GM19351 (cell line): Measurements from ENCODE around the gene CSMD2.

ENCODE experiments used
- ATAC-seq: cut with Tn5 transposase; IDR thresholded peaks from one replicate; pipeline ENCODE4 v1.9.1; 2021; ENCODE audit warnings: mild to moderate bottlenecking, moderate library complexity; ENCODE audit not compliant: unreplicated experiment

The CSMD2 gene

DNA sequence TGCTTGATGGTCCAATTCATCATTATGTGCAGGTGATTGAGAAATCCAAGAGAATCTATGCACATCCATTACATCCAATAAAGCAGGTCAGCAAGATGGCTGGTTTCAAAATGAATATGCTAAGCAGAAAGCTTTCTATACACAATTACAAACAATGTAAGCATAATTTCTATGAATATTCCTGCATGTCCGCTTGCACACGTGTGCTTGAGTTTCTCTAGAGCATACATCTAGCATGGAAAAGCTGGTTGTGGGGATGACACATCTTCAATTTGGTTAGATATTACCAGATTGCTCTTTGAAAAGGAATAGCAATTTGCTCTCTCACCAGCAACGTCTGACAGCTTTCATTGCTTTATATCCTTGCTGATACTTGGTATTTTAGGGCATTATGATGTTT is 461.6 kb downstream of the CSMD2 start:
- ATAC-seq = no peak

DNA sequence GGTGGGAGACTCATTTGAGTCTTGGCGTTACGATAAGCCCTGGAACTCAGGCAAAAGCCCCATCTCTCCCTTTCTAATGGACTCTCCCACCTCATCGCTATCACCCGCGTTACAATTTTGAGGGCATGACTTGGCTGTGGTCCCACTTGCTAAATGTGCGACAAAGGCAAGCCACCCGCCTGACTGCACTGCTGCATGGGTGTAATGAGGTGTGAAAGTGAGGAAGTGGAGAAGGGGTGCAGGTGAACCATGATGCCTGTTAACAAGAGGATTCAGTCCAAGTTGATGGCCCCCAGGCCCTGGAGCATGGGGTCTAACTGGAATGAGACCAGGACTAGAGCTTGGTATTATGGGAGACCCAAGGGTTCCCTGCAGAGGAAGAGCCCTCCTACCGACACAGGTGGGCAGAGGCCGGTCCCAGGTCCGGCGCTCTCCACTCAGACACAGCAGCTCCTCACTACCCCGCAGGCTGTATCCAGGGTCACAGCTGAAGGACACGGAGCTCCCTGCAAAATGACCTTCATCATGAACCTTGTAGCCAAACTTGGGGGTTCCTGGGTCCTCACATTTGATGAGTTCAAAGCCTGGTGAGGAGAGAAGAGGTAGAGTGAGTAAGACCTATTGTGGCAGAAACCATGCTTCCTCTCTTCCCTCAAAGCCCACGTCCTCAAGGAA is 466.5 kb downstream of the CSMD2 start:
- no peak for ATAC-seq

DNA sequence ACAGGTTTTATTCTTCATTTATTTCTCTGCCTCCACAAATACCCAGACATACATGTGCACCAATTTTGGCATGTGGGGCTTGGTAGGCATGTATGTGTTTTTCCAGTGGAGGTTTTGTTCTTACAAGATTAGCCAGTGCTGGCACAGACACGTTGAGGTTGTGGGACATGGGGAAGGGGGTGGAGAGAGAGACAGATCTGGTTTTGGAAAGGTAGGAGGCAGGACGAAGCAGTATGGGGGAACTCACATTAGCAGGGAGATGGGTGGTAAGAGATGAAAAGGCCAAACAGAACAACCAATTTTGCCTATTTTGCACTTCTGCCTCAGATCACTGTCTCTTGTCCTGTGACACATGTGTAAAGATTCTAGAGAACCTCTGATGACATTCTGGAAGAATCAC is 467.2 kb downstream of the CSMD2 start:
- ATAC-seq = no peak

DNA sequence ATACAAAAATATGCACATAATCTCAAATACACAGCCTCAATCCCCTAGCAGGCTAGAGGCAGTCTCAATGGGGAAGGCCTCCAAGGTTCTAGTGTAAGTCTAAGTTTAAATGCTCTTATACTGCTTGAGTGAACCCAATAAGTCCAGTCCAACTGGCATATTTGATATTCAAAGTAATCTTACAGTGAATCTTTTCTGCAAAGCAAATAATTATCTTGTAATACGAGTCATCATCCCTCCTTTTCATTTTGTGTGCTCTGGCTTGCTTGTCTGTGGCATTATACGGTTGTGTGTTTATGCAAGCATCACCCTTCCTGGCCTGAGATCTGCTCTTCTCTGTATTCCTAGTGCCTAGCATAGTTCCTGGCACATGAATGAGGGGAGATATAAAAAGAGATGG is 468.1 kb downstream of the CSMD2 start:
- ATAC-seq = no peak

DNA sequence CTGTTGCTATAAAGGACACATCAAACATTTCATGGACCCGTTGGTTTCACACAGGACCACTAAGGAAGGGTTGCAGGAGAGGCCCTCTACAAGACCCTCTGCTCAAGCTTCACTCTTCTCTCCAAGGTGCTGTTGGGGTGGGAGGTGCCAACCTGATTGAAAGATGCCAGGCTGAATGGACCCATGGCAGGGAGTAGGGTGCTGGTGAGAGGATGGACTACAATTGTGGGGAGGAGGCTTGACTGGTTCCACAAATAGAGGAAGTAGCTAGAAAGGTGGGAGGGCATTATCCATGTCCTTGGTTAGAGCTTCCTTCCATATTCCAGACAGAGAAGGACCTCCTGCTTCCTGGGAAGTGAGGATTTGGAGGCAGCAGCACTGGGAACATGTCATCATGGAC is 468.7 kb downstream of the CSMD2 start:
- no peak for ATAC-seq

DNA sequence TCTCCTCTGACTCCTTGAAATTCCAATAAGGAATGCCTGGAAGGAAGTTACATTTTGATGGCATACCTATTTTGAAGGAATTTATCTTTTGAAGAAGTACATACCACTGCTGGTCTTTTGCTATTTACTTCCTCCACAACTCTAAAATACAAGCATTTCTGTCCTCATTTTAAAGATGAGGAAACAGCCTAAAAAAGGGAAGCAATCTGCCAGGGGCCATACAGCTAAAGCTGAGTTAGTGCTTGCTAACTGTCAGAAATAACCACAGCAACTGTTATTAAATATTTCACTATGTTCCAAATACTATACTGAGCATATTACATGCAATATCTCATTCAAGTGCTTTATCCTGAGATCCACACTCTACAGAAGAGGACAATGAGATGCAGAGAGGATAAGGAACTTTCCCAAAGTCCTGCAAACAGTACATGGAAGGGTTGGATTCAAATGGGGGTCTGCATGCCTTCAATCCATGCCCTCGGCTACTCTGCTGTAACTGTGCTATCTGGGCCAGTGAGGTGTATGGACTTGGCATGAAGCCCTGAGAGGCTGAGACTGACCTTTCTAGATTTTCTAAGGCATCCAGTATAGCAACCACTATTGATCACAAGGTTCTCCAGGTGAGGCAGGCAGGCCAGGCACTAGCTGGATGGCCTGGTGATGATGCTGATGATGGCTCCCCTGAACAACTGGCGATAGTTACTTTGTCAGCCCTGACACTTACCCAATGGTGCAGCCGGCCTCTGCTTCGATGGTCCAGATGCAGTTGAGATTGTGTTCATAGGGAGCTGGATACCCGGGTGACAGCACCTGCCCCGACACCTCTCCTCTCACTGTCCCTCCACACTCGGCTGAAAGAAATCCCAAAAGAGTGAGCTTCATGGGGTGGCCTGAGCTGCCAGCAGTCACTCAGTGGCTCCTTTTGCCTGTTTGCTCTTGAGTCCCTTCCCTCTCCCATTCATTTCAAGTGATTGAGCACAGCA is 472.5 kb downstream of the CSMD2 start:
- no peak for ATAC-seq

DNA sequence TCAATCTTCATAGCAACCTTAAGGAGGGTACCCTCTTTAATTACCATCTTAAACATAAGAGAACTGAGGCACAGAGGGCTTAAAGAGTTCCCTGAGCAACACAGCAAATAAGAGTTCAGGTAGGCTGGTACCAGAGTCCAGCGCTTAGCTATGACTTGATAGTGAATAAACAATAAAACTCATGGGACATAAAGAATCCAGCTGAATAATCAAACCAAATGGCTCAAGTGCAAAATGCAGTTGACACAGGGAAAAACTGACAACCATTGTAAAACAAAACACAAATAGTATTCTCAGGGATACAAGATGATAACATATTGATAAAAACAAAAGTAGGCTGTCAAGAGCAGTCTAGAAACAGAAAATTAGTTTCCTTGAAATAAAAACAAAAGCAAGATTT is 478.0 kb downstream of the CSMD2 start:
- ATAC-seq = no peak

DNA sequence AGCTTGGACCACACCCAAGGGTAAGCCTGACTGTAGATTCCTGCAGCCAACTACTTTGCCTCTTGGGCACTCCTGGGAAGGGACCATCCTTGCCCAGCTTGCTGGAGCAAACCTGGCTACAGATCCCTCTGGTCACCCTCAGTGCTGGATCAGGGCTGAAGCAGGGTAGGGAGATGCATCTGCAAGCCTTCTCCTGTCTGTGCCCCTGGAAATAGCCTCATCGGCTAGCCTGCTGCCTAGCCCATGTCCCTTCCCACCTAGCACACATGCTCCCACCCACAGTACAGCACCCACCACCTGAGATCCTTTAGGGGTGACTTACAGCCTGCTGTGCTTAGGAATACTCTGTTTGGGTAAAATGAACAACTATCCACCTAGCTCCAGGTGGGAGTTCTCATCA is 478.5 kb downstream of the CSMD2 start:
- ATAC-seq = no peak

DNA sequence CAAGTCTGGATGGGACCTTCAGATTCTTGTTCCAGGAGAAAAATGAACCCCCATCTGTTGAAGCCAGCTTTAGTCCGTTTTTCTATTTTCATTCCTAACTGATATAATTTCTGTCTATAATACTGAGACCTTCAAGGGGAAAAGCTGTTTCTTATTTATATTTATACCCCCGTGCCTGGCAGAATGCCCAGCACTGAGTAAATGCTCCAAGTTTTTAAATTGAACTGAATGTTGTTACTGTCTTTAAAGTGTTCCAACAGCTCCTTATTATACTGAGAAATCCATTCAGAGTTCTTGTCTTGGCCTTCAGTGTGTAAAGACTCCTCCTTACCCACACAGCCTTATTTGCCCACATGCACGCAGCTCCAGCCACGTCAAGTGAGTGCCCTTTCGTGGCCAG is 479.8 kb downstream of the CSMD2 start:
- ATAC-seq = no peak

DNA sequence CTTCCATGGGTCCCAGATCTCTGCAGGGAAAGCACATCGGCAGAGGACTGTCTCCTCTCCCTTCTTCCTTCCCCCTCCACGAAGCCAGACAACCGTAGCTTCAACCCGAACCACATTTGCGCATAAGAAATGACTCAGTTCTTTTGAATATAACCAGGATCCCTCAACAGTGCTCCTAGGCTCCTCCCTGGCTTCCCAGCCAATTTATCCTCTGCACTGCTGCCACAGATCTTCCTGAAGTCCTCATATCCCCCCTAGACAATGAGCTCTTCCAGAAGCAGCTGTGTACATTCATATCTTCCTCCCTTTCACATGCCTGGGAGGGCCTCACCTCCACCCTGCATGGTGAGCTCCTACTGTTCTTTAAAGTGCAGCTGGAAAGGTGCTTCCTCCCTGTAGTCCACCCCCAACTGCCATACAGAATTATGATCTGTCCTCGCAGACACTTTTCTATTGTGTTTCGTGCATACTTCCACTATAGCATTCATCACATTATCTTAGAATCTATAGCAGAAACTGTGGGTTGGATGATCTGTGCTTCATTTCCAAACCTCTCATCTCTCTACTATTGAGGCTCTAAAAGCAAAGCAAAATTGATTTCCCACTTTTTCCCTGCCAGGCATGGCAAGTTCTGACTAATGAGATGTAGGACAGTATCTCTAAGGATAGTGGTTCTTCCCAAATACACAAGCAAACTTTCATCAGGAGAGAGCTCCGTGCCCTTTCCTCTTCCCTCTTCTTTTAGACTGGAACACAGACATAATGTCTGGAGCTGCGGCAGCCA is 480.4 kb downstream of the CSMD2 start:
- no peak for ATAC-seq

DNA sequence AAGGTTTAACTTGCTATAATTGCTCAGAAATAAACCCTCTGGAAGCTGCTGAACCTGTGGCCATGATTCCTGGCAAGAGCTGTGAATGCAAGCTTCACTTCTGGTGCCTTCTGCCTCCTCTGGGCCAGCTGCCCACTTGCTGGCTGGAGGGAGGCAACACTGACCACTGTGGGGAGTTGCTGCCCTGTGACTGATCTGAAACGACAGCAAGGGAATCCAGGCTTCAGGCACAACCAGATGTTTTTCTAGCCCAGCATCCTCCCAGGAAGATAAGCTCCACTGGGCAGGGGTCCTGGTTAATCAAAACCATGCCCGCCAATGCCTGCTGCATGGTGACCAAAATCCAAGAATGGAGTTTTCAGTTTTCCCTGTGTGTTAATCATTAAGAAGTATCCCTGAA is 481.1 kb downstream of the CSMD2 start:
- ATAC-seq = no peak

DNA sequence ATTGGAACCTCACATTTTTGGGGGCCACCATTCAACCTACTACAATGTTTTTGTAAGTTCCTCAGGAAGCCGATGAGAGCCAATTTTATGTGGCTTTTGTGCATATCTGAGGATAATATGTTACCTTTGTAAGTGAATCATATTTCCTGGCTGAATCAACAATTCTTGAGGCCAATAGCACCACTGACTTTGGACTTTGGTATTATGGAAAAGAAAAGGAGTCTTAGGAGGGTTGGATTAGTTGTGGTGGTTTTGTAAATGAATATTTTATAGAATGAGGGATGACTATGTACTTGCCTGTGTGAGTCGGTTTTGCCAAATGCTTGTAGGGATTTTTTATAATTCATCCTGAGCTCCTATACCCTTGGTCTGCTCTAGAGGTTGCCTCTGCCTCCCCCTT is 482.7 kb downstream of the CSMD2 start:
- no peak for ATAC-seq

DNA sequence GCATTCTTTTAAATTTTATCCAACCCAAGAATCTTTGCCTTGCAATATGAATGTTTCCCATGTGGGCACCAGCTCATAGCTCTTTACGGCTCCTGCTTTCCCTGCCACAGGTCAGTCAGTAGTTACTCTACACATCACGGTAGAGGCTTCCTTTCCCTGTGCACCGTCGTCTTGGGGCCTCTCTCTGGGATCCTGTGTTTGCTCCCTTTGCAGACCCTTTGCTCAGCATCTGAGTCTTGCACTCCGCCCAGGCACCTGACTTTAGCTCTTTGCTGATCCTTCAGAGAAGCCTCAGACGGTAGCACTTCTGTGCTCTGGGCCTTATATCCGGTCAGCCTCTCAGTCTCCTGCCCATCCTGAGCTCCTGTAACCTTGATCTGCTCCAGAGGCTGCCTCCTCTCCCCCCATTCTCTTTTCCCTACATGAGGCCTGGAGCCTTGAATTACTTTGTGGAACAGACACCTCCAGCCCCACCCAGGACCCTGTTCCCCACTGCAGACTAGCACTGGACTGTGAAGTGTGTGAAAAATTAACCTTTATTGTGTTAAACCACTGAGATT is 484.7 kb downstream of the CSMD2 start:
- ATAC-seq = no peak

DNA sequence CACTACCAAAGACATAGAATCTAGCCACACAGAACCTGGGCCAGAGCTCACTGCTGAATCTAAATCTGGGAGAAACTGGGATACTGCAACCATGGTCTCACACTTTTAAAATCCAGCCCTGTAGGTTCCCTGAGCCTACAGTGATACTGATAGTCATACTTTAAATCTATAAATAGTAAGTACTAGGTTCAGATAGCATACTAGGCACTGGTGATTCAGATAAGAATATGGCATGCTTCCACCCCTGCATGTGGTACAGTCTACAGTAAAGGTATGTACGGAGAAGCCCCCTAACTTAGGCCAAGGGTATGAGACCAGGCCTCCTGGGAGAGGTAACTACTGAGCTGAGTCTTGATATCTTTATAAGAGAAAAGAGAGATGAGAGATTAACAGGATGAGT is 494.5 kb downstream of the CSMD2 start:
- no peak for ATAC-seq

DNA sequence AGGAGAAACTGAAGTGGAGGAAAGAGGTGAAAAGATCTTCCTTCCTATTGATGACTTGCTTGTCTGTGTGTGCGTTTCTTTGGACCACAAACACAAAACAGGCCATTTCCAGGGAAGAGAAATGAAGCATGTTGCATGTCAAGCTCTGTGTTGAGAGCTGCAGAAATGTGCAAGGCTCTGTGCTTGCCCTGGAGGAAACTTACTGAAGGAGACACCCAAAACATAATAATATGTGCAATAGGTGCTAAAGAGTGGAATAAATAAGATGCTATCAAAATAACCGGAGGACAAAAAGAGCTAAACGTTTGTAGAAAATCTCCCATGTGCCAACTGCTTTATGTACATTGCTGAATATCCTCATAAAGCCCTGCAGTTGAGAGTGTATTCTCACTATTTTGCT is 496.3 kb downstream of the CSMD2 start:
- no peak for ATAC-seq

DNA sequence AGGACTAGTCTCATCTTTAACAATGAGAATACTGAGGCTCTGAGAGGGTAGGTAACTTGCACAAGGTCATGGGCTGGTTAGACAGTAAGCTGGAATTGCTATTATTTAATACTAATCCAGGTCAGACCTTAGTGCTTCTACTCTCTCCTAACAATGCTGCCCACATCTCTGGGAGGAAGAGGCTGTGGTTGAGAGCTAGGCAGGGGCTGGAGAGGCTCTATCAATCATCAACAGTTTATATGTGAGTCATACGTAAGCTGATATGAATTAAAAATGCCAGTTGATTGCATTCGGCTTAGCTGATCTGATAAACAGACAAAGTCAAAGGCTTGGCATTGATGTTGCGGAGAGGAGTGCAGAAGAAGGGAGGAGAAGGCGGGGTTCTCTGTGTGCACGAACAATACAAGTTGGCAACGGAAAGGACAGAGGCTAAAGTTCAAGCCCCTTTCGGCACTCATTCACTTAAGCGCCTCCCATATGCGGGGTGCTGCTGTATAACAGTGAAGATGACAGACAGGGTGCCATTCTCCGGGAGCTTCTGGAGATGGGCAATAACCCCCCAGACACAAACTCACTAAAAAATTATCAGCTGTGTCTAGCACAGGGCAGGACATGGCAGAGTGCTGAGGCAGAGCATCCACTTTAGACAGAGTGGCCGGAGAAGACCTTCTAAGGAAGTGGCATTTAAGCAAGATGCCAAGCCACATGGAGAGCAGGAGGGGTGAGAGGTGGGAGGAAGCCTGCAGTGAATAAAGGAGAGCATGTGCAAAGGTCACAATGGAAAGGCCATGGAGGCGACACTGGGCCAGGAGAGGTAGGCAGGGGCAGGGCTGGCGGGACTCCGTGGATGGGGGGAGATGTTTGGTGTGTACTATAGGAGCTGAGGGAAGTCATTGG is 497.4 kb downstream of the CSMD2 start:
- no peak for ATAC-seq

DNA sequence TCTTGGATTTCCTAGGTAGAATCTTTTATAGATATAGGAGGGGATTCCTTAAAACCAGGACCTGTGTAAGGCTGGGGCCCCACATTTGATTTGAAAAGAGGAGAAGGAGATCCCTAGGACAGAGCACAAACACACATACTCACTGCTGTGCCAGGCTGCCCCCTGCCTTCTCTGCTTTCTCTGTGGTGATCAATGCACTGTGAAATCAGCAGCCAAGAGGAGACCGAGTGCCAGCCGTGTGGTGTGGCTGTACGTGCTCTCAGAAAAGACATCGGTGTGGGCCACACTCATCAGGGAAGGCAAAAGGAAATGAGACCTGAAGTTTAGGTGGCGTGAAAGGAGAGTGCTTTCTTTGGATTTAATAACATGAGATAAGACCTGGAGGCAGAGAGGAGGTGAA is 498.4 kb downstream of the CSMD2 start:
- ATAC-seq = no peak

DNA sequence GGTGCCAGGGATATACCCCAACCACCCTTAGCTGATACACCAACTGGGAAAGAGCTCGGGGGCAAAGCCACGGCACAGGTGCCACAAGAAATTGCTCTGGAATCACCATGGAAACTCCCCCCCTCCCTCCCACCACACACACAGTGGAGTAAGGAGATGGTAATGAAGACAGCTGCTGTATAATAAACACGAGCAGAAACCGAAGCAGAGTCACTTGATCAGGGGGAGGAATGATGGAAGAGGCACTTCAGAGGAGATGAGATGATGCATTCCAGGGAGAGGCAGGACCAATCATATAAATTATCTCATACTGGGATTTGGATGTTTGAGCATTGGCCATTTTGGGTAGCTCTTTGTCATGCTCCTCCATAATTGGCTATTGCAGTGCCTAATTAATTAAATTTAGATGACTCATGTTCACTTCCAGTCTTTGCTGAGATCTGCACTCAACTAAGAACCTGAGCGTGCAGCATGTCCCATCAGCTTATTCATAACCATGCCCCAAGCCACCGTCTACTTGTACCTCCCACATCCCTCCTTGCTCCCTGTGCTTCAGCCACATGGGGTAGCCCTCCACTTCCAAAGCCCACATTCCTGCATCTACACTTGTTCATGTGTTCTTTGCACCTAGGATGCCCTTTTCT is 503.1 kb downstream of the CSMD2 start:
- ATAC-seq = no peak

DNA sequence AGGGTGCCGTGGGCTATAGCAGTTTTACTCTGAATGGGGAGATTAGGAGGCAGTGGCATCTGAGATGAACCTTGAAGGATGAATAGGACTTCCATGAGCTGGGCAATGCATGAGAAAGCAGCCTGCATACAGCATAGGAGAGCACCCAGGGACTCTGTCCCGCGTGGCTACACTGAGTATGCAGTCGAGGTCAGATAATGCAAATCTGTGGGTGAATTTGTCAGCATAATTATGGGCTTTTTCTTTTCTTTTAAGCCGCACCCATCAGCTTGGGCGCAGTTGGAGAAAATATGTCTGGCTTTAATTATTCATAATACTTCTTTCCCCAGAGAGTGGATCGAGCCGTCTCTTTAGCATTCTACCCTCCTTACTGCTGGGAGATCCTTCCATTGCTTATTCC is 504.1 kb downstream of the CSMD2 start:
- no peak for ATAC-seq

DNA sequence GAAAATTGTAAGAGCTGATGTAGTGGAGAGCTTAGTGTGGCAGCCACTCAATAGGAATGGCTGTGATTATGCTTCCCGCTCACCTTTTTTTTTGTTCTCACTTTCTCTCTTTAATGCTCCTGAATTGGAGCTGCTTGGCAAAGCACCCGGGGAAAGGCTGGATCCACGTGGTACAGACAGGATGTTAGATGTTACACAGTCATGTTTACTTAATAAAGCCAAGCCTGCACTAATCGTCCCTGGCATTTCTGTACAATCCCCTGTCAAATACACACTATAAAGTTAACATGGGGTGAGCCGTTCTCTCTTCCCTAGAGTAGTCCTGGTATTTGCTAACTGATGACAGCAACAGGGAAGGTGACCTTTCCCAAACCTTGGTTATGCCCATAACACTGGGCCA is 504.8 kb downstream of the CSMD2 start:
- no peak for ATAC-seq
